Activated CD4-positive, alpha-beta T cell treated with anti-CD3 and anti-CD28 coated beads for 24 hours (primary cell): ENCODE measurements around the gene NBPF3.

Source experiments
- DNase-seq, 2 donors: peaks; one replicate each; pipeline ENCODE4 v3.0.0-alpha.2; 2020; ENCODE audit warnings: low read depth in 2 of 2

Gene NBPF3

DNA sequence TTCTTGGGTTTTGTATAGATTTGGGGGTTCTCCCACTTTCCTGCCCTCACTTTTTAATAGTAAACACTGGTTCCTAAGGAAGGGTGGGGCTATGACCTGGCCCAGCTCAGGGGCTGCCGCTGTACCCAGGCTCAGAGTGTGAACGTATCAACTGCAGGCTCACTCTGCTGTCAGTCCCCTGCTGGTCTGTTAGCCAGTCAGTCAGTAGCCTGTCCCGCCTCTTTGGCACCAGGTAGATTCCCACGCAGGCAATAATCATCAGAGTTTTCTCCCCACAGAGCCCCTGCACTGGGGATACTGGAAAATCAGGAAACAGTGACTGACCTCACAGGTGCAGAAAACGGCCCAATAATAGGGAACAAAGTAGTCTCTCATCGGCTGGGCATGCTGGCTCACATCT, 54.3 kb downstream of the NBPF3 start:
- DNase-seq, result no peak

DNA sequence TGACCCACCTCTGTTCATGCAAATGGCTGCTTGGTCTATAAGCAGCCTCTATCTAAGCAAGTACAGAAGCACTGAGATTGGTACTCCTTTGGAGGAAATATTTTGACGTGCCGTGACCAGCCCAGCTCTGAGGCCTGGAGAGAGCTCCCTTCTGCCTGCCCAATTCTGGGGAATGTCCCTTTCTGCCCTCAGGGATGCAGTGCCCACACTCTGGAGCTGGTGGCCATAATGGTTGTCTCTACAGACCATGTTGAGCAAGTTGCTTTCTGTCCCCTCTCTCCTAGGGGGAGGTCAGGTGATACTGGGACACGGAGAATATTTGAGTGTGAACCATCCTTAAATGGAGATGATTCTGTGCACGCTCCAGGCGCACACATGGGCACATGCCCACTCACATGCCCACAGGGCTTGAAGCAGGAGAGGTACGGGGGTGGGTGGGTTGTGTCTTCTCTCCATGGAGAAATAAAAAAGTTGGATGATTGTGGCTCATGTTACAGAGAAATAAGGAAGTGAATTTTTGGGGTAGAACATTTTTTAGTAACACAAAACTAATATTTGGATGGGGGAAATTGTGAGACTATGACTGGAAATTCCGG, 55.4 kb downstream of the NBPF3 start:
- DNase-seq, result no peak

DNA sequence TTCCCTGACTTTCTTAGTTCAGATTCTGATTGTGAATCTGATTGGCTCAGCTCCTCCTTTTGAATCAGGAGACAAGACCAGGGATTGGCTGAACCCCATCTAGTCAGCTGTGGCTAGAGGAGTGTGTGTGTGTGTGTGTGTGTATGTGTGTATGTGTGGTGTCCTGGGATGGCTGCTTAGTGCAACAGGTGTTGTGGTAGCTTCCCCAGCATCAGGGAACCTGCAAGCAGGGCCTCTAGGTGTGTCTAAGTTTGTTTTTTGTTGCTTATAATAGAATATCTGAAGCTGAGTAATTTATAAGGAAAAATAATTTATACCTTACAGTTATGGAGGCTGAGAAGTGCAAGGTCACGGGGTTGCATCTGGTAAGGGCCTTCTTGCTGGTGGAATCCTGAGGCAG, 56.1 kb downstream of the NBPF3 start:
- no peak for DNase-seq

DNA sequence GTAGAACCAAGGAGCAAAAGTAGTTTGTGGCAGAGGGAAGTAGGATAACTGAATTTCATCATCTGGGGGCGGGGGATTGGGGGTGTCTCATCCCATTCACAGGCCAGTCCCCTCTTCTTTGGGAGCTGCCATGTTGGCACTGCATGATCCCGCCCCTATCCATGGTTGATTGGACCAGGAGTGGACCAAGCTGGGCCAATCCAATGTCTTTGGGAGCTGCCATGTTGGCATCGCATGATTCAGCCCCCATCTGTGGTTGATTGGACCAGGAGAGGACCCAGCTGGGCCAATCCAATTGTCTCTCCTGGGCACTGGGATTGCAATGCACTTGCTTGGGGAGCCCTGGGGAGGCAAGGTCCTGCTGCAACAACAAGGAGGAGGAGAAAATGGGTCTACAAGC, 56.9 kb downstream of the NBPF3 start:
- DNase-seq, result no peak

DNA sequence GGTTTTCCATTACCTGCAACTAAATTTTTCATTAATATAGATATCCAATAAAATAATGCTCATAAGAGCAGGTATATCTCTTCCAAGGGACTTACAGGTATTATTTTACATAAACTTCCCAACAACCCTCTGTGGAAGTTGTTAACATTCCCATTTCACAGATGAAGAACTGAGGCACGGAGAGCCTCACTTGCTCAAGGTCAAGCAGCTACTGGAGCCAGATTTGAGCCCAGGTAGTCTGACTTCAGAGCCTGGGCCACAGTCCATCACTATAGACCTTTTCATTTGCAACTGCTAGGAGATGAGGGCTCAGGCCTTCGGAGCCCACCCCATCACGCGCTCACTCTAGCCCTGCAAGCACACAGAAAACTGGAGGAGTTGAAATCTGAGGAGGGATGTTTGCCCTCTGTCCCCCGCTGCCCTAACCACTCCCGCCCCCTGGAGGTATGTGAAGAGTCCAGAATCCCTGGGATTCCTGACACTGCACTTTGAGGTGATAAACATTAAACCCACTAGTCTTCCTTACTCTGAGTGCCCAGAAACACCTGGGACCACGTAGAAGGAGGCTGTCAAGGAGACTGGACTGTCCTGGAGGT, 57.6 kb downstream of the NBPF3 start:
- no peak for DNase-seq

DNA sequence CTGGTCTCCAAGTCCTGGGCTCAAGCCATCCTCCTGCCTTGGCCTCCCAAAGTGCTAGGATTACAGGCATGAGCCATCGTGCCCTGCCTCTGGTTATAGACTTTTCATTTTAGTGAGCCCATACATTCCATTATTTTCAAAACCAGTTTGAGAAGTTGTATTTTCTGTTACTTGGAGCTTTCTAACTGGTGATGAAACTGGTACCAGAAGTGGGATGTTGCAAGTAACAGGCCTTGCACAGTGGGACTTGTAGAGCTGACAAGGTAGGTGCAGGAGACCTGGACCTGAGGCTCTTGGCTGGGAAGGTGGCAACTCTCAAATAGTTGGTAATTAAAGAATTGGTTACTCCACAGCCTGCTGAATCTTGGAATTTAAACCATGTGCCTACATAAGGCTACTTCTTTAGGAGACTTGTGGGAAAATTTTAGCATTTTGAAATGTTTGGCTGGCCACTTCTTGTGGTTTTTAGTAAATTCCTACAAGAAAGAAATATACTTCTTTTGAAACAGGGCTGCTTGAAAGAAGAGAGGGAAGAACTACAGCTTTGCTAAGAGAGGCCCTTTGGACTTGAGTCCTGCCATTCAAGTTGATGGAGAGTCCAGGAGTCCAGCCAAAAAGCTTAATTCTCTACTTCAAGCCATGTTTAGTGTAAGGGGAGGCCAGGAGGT, 59.5 kb downstream of the NBPF3 start:
- no peak for DNase-seq

DNA sequence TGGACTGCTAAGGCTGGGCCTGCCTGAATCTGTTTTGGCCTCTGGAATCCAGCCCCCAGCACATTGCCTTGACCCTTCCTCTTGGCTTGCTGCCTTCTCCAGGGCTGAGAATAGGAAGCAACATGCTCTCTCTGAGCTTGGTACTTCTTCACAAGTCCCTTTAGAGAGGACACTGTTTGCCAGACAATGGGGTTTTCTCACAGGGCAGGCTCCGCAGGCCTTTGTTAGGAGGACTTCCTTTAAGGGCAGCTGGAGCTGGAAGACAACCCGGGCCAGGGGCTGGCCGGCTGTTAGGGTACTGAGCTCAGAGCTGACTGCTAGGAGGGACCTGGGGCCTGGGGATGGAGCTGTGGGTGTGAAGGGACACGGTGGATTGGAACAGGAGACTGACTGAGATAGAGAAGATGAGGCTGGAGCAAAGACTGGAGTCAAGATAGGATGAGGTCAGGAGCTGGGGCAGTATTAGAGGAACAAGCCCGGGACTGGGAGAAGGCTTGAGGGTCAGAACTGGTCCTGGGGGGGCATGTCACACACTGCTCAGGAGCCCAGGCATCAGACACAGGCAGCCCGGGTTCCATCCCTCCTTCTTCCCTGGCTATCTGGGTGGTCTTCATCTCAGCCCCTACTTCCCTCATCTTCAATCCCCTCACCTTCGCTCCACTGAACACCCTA, 63.9 kb downstream of the NBPF3 start:
- DNase-seq, result no peak

DNA sequence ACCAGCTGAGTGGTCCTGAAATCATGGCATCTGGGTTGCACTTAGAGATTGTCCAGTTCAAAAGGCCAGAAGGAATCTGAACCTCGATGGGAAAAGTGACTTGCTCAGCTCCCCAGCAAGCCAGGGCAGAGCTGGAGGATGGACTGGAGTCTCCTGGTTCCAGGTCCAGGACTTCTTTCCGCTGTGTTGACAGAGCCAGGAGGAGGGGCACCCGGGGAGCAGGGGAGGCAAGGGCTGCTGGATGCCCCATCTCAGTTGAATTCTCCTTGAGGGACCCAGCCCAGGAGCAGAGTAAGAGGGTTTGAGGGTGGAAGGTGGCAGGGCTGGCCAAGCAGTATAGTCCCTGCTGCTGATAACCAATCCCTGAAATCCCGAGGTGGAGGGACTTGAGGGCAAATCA, 66.9 kb downstream of the NBPF3 start:
- no peak for DNase-seq

DNA sequence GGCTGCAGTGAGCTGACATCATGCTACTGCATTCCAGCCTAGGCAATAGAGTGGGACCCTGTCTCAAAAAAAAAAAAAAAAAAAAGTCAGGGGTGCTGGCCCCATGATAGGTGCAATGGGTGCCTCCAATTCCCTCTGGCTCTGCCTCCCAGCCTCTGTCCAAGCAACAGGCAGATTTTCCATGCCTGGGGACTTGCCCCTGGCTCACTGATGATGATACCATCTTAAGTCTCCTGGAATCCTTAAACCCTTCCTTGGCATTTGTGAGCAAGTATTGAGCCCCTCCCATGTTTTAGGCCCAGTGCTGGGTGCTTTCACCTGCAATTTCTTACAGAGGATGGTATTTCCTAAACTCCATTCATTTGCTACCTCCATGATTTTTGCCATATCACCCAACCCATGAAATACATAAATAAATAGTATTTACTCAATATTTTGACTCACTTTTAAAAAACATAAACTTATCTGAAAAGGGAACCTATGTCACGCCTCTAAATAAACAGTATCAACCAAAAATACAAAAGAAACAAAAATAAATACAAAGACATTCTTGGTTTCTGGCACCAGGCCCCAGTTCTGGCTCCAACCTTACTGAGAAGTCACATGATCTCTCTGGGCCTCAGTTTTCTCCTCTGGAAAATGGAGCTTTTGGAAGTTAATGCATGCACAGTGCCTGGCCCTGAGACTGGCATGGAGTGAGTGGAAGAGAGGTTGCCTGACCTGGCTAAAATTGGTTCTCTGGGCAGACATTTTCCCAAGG, 67.8 kb downstream of the NBPF3 start:
- no peak for DNase-seq

DNA sequence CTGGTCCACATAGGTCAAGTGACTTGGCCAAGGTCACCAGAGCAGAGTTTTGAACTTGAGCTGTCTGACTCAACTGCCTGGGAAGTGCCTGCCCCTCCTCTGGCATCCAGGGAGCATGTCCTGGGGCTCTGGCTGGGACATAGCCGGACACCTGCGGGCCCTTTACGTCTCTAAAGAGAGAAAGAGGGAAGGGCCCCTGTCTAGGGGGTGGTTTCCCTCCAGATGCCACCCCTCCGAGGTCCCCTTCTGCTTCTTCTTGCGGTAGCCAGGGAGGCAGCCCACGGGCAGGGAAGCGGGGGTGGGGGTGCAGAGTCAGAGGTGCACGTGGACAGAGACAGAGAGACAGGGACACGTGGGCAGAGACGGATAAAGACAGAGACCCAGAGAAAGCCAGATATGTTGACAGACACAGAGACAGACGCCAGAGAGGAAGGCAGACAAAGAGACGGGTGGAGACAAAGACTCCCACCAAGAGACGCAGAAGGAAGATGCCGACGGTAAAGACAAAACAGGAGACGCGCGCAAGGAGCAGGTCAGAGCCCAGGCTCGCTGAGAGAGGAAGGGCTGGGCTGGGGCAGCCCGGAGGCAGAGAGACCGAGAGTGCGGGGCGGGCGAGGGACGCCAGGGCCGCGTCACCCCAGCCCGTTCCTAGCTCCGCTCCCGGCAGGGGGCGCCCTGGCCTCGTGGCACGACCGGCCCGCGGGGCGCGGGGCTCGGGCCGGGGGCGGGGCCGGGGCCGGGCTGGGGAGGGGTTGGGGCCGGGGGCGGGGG, 68.8 kb downstream of the NBPF3 start:
- DNase-seq, result peak; percentile 58 to 62

DNA sequence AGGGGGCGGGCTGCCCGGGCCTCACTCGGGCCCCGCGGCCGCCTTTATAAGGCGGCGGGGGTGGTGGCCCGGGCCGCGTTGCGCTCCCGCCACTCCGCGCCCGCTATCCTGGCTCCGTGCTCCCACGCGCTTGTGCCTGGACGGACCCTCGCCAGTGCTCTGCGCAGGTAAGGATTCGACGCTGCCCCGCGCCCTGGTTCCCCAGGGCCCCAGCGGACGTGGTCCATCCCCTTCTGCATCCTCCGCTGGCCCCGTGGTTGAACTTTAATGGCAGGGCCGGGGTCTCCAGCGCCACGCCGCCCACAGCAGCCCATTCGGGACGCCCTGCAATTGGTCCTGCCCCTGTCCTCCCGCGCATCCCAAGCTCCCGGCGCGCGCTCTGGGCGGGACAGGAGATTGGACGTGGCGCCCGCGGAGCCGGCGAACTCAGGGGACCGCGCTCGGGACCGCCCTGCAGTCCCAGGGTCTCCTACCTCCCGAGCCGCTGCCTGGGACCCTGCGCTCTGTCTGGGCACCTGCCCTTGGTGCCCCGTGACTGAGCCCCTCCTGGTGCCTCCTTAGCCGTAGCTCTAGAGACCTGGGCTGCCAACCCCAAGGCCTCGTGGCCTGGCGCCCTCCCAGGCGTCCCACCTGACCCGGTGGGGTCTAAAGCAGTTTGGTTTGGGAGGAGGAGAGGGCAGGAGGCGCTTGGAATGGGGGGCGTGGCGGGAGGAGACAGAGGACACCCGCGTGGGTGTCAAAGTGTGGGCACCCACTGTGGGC, 69.6 kb downstream of the NBPF3 start, which contains the start of gene ALPL:
Gene ALPL (plus strand): TSS at position 73 of the 762 bp plus-strand sequence. CDS start 44,659 bp downstream, outside the sequence.
- DNase-seq, result no peak

DNA sequence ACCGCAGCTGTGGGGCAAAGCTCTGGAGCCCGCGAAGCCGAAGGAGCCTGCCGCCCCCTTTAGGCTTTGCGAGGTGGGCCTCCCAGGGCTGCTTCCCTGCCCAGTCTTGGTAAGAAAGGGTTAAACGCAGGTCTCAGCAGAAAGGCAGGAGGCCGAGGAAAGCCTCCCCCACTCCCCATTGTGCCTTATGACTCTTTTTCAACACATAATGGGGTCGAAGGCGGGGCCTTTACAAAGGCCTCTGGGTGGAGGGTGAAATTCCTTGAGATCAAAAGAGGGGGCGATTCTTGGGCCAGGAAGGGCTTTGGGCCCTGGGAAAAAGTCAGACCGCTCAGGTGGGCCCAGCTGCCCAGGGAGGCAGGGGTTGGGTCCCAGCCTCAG, 70.2 kb downstream of the NBPF3 start:
- DNase-seq, result no peak

DNA sequence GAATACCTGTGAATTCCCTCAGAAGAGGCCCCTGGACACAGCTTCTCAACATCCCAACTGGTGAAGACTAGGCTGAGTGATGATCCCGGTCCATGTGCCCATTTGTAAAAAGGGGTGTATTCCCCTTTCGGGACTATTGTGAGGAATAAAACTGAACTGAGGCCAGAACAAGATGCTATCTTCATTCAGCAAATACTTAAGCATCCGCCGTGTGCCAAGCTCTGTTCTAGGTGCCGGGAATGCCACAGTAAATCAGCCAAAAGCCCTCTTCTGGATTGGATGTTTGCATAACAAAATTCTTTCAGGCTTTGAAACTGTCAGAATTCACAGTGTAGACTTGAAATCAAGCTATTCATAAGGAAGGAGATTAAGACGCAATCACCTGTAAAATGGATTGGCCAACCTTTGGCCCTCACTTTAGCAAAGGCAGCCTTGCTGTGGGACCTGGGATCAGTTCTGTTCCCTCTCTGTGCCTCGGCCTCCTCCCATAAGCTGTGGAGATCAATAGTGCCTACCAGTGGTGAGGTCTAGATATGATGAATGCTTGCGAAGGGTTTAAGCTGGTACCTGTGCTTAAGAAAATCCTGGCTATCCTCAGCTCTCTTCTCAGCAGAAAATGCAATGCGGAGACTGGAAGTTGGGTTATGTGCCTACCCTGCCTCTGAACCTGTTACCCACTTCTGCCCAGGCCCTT, 71.1 kb downstream of the NBPF3 start:
- no peak for DNase-seq

DNA sequence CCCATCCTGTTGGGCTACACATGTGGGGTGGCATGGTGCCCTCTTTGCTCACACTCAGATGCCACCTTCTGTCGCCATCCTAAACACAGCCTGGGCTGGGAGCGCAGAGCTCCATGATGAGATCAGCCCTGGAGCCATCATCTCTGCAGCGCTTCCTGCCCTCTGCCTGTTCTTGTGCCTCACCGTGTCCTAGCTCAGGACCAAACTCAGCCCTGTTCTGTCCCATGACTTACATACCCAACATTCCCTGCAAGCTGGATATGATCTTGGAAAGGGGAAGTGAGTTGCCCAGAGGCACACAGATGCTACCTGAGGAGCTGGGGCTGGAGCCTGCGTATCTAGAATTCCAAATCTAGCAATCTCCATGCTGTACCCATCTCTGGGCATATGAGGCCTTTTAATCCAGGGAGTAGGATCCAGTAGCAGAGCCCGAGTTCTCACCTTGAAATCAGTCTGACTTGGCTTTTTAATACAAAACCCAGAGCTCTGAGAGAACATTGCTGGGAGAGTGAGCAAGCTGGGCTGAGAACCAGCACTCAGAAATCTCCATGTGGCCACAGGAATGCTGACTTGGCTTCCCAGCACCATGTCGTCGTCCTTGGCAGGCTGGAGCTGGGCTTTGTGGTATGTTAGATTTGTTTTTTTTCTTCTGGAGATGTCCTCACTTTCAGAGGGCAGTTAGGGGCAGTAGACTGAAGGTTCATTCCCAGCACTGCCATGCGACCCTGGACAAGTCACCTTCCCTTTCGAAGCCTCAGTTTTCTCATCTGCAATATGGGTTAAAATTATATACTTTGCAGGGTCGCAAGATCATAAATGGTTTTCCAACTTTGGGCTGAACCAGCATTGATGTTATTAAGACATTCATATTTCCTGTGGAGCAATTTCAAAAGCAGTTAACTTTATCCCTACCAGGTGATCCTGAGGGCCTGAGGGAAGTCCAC, 71.9 kb downstream of the NBPF3 start:
- no peak for DNase-seq

DNA sequence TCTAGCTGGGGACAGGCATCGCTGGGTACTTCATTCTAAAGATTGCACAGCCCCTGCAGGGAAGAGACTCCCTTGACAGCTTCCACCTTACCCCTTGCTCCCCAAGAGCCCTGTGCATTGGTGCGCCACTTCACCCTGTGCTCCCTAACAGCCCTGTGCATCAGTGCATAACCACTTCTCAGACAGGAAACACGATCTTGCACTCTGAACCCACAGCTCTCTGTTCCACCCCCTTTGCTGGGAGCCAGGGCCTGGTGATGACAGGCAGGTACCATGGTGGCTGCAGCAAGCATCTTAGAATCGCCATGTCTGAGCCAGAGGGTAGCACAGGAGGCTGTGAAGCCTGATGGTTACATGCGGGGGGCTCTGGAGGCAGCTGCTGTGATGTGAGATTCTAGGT, 74.3 kb downstream of the NBPF3 start:
- no peak for DNase-seq

DNA sequence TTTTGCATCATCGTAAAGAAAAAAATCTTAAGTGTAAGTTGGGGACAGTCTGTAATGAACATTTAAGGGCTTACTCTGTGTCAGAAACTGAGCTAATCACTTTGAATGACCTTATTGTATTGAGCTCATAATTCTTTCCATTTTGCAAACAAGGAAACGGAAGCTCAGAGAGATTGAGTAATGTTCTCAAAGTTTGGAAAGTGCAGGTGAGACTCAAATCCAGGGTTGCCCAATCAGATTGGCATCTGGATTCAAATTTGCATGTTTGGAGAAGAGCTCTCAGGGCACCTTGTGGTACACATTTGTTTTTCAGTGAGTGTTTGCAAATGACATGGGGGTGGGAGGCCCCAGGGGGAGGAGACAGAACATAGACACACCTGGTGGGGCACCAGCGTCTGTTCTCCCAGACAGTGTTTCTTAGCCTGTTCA, 77.2 kb downstream of the NBPF3 start:
- DNase-seq, result no peak

DNA sequence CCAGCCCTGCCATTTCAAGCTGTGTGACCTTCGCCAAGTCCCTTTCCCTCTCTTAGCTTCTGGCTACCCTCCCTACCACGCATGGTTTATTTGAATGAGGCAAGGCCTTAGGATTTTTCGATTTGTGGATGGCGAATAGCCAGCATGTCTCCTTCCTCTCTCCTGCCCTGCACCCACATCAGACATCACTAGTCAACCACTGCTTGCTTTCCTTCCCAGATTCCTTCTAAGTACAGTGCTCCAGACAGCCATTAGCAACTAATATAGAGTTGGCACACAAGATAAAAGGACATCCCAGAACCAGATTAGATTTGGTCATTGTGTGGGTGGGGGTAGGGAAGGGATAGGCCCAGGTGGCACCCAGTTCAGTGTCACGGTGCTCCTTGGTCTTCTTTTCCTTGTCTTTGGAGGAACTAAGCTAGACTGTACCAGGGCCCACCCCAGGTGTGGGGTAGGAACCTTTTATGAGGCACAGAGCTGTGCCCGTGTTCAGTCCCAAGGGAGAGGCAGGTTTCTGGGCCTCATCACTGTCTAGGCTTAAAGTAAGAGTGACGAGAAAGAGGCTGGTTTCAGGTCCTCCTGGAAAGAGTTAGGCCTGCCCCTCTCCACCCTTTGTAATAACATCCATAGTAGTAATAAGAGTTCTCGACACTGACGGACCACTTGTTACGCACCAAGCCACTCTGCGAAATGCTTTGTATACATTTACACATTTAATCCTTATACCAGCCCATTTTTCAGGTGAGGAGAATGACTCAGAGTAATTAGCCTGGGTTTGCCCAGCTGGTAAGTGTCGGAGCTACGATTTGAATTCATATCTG, 77.9 kb downstream of the NBPF3 start:
- no peak for DNase-seq
